Hepatocyte (in vitro differentiated cells): ENCODE measurements around the gene SV2C. TPM values are rescaled to one million over a fixed set of nuclear protein-coding genes. Genes with fewer than 3 reads are reported as not detected.

ENCODE experiments used
- DNase-seq: peaks from one replicate; pipeline ENCODE4 v3.0.0-alpha.2; 2016; ENCODE audit warnings: low spot score
- H2AFZ ChIP-seq: fragments of 200-600 bp; sonication (generic); 2 replicates; pipeline ENCODE4 v1.6.0; 2016; ENCODE audit warnings: antibody characterized with exemption, mild to moderate bottlenecking
- H3K27ac ChIP-seq: fragments of 200-600 bp; sonication (generic); 2 replicates; pipeline ENCODE4 v1.5.1; 2016; ENCODE audit warnings: mild to moderate bottlenecking
- H3K27me3 ChIP-seq: fragments of 200-600 bp; sonication (generic); 2 replicates; pipeline ENCODE4 v1.6.1; 2016
- H3K36me3 ChIP-seq: fragments of 200-600 bp; sonication (generic); replicated peaks from 2 replicates; pipeline ENCODE4 v1.5.1; 2016; ENCODE audit warnings: low read depth; ENCODE audit not compliant: insufficient read depth
- H3K4me1 ChIP-seq: fragments of 200-600 bp; sonication (generic); 2 replicates; pipeline ENCODE4 v1.5.1; 2016; ENCODE audit warnings: mild to moderate bottlenecking, moderate library complexity; ENCODE audit not compliant: insufficient read depth
- H3K4me2 ChIP-seq: fragments of 200-600 bp; sonication (generic); 2 replicates; pipeline ENCODE4 v1.6.0; 2016
- H3K4me3 ChIP-seq: fragments of 200-600 bp; sonication (generic); 2 replicates; pipeline ENCODE4 v1.5.1; 2016; ENCODE audit warnings: mild to moderate bottlenecking
- H3K79me2 ChIP-seq: fragments of 200-600 bp; sonication (generic); 2 replicates; pipeline ENCODE4 v1.6.0; 2017; ENCODE audit warnings: mild to moderate bottlenecking
- H3K9me2 ChIP-seq: fragments of 200-600 bp; sonication (generic); replicated peaks from 2 replicates; pipeline ENCODE4 v1.6.0; 2017; ENCODE audit warnings: mild to moderate bottlenecking; ENCODE audit not compliant: insufficient read depth
- H3K9me3 ChIP-seq: fragments of 200-600 bp; sonication (generic); 2 replicates; pipeline ENCODE4 v1.5.1; 2016; ENCODE audit warnings: low read depth, mild to moderate bottlenecking
- H4K20me1 ChIP-seq: fragments of 200-600 bp; sonication (generic); 2 replicates; pipeline ENCODE4 v1.6.0; 2016; ENCODE audit warnings: mild to moderate bottlenecking; ENCODE audit not compliant: insufficient read depth, poor library complexity, severe bottlenecking
- EZH2 ChIP-seq: fragments of 200-600 bp; sonication (generic); IDR thresholded peaks from 2 replicates; pipeline ENCODE4 v1.6.1; 2016; ENCODE audit warnings: antibody characterized with exemption, mild to moderate bottlenecking, borderline replicate concordance
- EZH2phosphoT487 ChIP-seq: fragments of 200-600 bp; sonication (generic); IDR thresholded peaks from one replicate; pipeline ENCODE4 v1.6.1; 2018; ENCODE audit warnings: antibody characterized with exemption, mild to moderate bottlenecking, low read depth, moderate library complexity; ENCODE audit not compliant: unreplicated experiment, severe bottlenecking
- WGBS: methylation state at CpG from one replicate; pipeline ENCODE4 v1.1.6; 2016; ENCODE audit warnings: low lambda C conversion rate; ENCODE audit errors: missing lambda C conversion rate; 5-methylcytosine and 5-hydroxymethylcytosine counted together
- polyA plus RNA-seq: library from polyadenylated mRNA; unstranded; fragments of >200 nt; fragmentation: Nextera tagmentation; extraction: Ambion mirVana; gene quantifications from 2 replicates; pipeline ENCODE4 v1.2.1, GENCODE V29; 2016
- total RNA-seq: library from RNA; depleted of rRNA; stranded (reverse); fragments of >200 nt; gene quantifications from 2 replicates; pipeline ENCODE4 v1.2.3, GENCODE V29; 2014
- TF ChIP-seq, protein P1 (sequence below): fragments of 200-600 bp; sonication (generic); IDR thresholded peaks from 2 replicates; pipeline ENCODE4 v1.5.1; 2016; ENCODE audit warnings: antibody characterized with exemption, mild to moderate bottlenecking; ENCODE audit not compliant: poor library complexity

The SV2C gene
- total and polyA plus RNA-seq, 2 experiments from 2014 or later: under 0.01 to 0.05 TPM

DNA sequence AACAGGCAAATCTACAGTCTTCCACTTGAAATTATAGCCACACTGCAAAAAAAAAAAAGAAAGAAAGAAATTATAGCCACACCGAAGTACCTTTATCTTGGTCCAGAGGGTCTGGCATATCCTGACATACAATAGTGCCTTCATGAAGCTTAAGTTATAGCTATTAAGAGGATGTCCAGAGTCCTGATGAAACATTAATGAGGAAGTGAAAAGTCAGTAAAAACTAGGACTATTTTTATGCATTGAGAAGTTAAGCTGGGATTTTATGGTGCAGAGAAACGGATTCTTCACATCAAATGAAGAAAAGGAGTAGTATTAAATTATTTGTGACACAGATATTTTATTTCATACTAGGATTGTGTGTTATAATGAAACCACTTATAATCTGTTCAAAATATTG, 123.9 kb downstream of the SV2C start:
- no peak overlapping the region for H3K4me2 ChIP-seq
- no peaks in the 10 kb centered on the region for H3K27me3 ChIP-seq
- DNase-seq: no peak
- no peak overlapping the region for H3K27ac ChIP-seq
- H3K36me3 ChIP-seq: no peaks in the 10 kb centered on the region
- no peaks in the 10 kb centered on the region for H3K4me1 ChIP-seq
- TF ChIP-seq, protein P1, sequence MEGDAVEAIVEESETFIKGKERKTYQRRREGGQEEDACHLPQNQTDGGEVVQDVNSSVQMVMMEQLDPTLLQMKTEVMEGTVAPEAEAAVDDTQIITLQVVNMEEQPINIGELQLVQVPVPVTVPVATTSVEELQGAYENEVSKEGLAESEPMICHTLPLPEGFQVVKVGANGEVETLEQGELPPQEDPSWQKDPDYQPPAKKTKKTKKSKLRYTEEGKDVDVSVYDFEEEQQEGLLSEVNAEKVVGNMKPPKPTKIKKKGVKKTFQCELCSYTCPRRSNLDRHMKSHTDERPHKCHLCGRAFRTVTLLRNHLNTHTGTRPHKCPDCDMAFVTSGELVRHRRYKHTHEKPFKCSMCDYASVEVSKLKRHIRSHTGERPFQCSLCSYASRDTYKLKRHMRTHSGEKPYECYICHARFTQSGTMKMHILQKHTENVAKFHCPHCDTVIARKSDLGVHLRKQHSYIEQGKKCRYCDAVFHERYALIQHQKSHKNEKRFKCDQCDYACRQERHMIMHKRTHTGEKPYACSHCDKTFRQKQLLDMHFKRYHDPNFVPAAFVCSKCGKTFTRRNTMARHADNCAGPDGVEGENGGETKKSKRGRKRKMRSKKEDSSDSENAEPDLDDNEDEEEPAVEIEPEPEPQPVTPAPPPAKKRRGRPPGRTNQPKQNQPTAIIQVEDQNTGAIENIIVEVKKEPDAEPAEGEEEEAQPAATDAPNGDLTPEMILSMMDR: no peak
- no peak for TF ChIP-seq EZH2
- TF ChIP-seq EZH2phosphoT487: no peak
- no peak overlapping the region for H2AFZ ChIP-seq
- no peaks in the 10 kb centered on the region for H4K20me1 ChIP-seq
- H3K79me2 ChIP-seq: no peaks in the 10 kb centered on the region
- 70% methylated on average over 2 of the region's 2 CpGs for WGBS
- no peaks in the 10 kb centered on the region for H3K9me2 ChIP-seq
- H3K4me3 ChIP-seq: no peak overlapping the region
- H3K9me3 ChIP-seq: no peaks in the 10 kb centered on the region

- Histone ChIP-seq H3K4me1 (no peaks in the 10 kb centered on the region), H3K4me3 (no peak overlapping the region), H3K4me2 (no peak overlapping the region), H3K27me3 (no peaks in the 10 kb centered on the region), H3K79me2 (no peaks in the 10 kb centered on the region), H2AFZ (no peak overlapping the region), H4K20me1 (no peaks in the 10 kb centered on the region), H3K27ac (no peak overlapping the region), H3K9me2 (no peaks in the 10 kb centered on the region), H3K36me3 (no peaks in the 10 kb centered on the region), H3K9me3 (no peaks in the 10 kb centered on the region)
- DNase-seq: no peak
- WGBS: 81% methylated on average over 2 of the region's 2 CpGs
- TF ChIP-seq, protein P1: no peak
- no peak for TF ChIP-seq EZH2
- no peak for TF ChIP-seq EZH2phosphoT487
Measured at GRCh38 chr5:76209297-76209696, 126.1 kb downstream of the SV2C start.

- H3K27me3 ChIP-seq: peaks cover 6% of the 10 kb centered on the region
- TF ChIP-seq, protein P1: no peak
- no peak for TF ChIP-seq EZH2
- TF ChIP-seq EZH2phosphoT487: no peak
- H3K27ac ChIP-seq: no peak overlapping the region
- no peak overlapping the region for H3K4me3 ChIP-seq
- H2AFZ ChIP-seq: no peak overlapping the region
- H3K9me3 ChIP-seq: no peaks in the 10 kb centered on the region
- no peaks in the 10 kb centered on the region for H4K20me1 ChIP-seq
- H3K79me2 ChIP-seq: no peaks in the 10 kb centered on the region
- DNase-seq: peak; percentile 12
- H3K4me2 ChIP-seq: no peak overlapping the region
- no peaks in the 10 kb centered on the region for H3K9me2 ChIP-seq
- no peaks in the 10 kb centered on the region for H3K36me3 ChIP-seq
- H3K4me1 ChIP-seq: no peaks in the 10 kb centered on the region
Measured at GRCh38 chr5:76210946-76211345, 127.8 kb downstream of the SV2C start.

GRCh38 chr5:76213858-76214257, 130.7 kb downstream of the SV2C start:
- no peak for TF ChIP-seq EZH2phosphoT487
- no peak for TF ChIP-seq EZH2
- TF ChIP-seq, protein P1: no peak
- H3K4me1 ChIP-seq: no peaks in the 10 kb centered on the region
- no peaks in the 10 kb centered on the region for H3K36me3 ChIP-seq
- no peaks in the 10 kb centered on the region for H3K79me2 ChIP-seq
- H3K27me3 ChIP-seq: peaks cover 6% of the 10 kb centered on the region
- H3K4me2 ChIP-seq: no peak overlapping the region
- no peak overlapping the region for H3K27ac ChIP-seq
- DNase-seq: no peak
- H3K9me2 ChIP-seq: no peaks in the 10 kb centered on the region
- H3K9me3 ChIP-seq: no peaks in the 10 kb centered on the region
- H2AFZ ChIP-seq: no peak overlapping the region
- H3K4me3 ChIP-seq: no peak overlapping the region
- H4K20me1 ChIP-seq: no peaks in the 10 kb centered on the region
- WGBS: 96% methylated on average over 1 of the region's 1 CpG
